ENCODE results near the gene SLC43A1.
A peak's percentile ranks its signal among the peaks of the same experiment; 100 is the strongest.

SLC43A1 gene

GRCh38 chr11:57515332-57516060, at the start of gene SLC43A1:
Gene SLC43A1, minus strand, starts transcription at chr11:57515702. Its CDS starts 1,591 bp downstream, at chr11:57514111.
- H3K4me3 ChIP-seq (IDR thresholded peaks at IDR 0.05; ENCODE audit: insufficient read depth, low read depth, low read length), result no peak within 1 kb of the TSS
- H3K27me3 ChIP-seq (ENCODE audit: insufficient read depth, low read depth), result no peaks in the 10 kb centered on the region
- peak within 1 kb of the TSS; percentile 77 for H3K4me2 ChIP-seq
- no peaks in the 10 kb centered on the region for H4K20me1 ChIP-seq (ENCODE audit: insufficient read depth)
- no peaks in the 10 kb centered on the region for H3K79me2 ChIP-seq (ENCODE audit: insufficient read depth, low read depth)
- H2AFZ ChIP-seq (ENCODE audit: low read depth), result peak within 1 kb of the TSS; percentile 99
- H3K4me1 ChIP-seq (ENCODE audit: low read depth, poor library complexity, severe bottlenecking), result peaks cover 14% of the 10 kb centered on the region
- H3K9ac ChIP-seq, result peak within 1 kb of the TSS; percentile 67; the same call in 1 of the 2 replicates
- no peaks in the 10 kb centered on the region for H3K36me3 ChIP-seq (ENCODE audit: insufficient read depth)
- no peak for TF ChIP-seq CTCF (conservative IDR thresholded peaks at IDR 0.05; ENCODE audit: low read depth, low read length)
- no peak within 1 kb of the TSS for H3K27ac ChIP-seq

- peaks cover 32% of the 10 kb centered on the region for H3K79me2 ChIP-seq (ENCODE audit: insufficient read depth, low read depth)
- H4K20me1 ChIP-seq (ENCODE audit: insufficient read depth), result no peaks in the 10 kb centered on the region
- TF ChIP-seq CTCF (conservative IDR thresholded peaks at IDR 0.05; ENCODE audit: low read depth, low read length), result no peak
- H3K4me3 ChIP-seq (IDR thresholded peaks at IDR 0.05; ENCODE audit: insufficient read depth, low read depth, low read length), result no peak overlapping the region
- peaks cover 14% of the 10 kb centered on the region for H3K4me1 ChIP-seq (ENCODE audit: low read depth, poor library complexity, severe bottlenecking)
- no peaks in the 10 kb centered on the region for H3K27me3 ChIP-seq (ENCODE audit: insufficient read depth, low read depth)
- no peak overlapping the region for H3K4me2 ChIP-seq
- no peak overlapping the region for H3K9ac ChIP-seq
- H3K27ac ChIP-seq, result no peak overlapping the region
- H3K36me3 ChIP-seq (ENCODE audit: insufficient read depth), result no peaks in the 10 kb centered on the region
- no peak overlapping the region for H2AFZ ChIP-seq (ENCODE audit: low read depth)
Measured at GRCh38 chr11:57562596-57562995, 47.1 kb upstream of the SLC43A1 start.

GRCh38 chr11:57560146-57560545, 44.6 kb upstream of the SLC43A1 start:
- Histone ChIP-seq H3K27ac (no peak overlapping the region), H3K4me1 (ENCODE audit: low read depth, poor library complexity, severe bottlenecking) (peaks cover 4% of the 10 kb centered on the region), H3K79me2 (ENCODE audit: insufficient read depth, low read depth) (peaks cover 21% of the 10 kb centered on the region; the same call in 1 of the 2 replicates), H4K20me1 (ENCODE audit: insufficient read depth) (no peaks in the 10 kb centered on the region), H3K36me3 (ENCODE audit: insufficient read depth) (no peaks in the 10 kb centered on the region), H3K27me3 (ENCODE audit: insufficient read depth, low read depth) (no peaks in the 10 kb centered on the region), H2AFZ (ENCODE audit: low read depth) (no peak overlapping the region), H3K9ac (no peak overlapping the region), H3K4me2 (no peak overlapping the region), H3K4me3 (IDR thresholded peaks at IDR 0.05; ENCODE audit: insufficient read depth, low read depth, low read length) (no peak overlapping the region)
- TF ChIP-seq CTCF (conservative IDR thresholded peaks at IDR 0.05; ENCODE audit: low read depth, low read length), result no peak

GRCh38 chr11:57556041-57556440, 40.5 kb upstream of the SLC43A1 start:
- Histone ChIP-seq H3K4me3 (IDR thresholded peaks at IDR 0.05; ENCODE audit: insufficient read depth, low read depth, low read length) (no peak overlapping the region), H3K79me2 (ENCODE audit: insufficient read depth, low read depth) (no peaks in the 10 kb centered on the region), H3K36me3 (ENCODE audit: insufficient read depth) (0 out of 2 replicates have a peak, but pooled peaks cover 3% of the 10 kb centered on the region), H3K9ac (no peak overlapping the region), H3K4me1 (ENCODE audit: low read depth, poor library complexity, severe bottlenecking) (no peaks in the 10 kb centered on the region), H2AFZ (ENCODE audit: low read depth) (no peak overlapping the region), H3K4me2 (no peak overlapping the region), H3K27me3 (ENCODE audit: insufficient read depth, low read depth) (no peaks in the 10 kb centered on the region), H3K27ac (no peak overlapping the region), H4K20me1 (ENCODE audit: insufficient read depth) (no peaks in the 10 kb centered on the region)
- TF ChIP-seq CTCF (conservative IDR thresholded peaks at IDR 0.05; ENCODE audit: low read depth, low read length), result no peak
